Kidney glomerular epithelial cell (primary cell): Measurements from ENCODE around the gene RAPGEF1.
"Not testable (repeated sequence)": the region's sequence is repeated elsewhere in the genome, so short reads cannot be mapped to it uniquely, and the experiment has no call there.

ENCODE experiments used
- DNase-seq: peaks from one replicate; lab custom pipeline; 2025; lab: John Stamatoyannopoulos, UW

The RAPGEF1 gene

GRCh38 chr9:131739959-131740648, at the start of gene RAPGEF1:
Gene RAPGEF1, minus strand, starts transcription at chr9:131740076. Its CDS starts 246 bp downstream, at chr9:131739830.
- peak; percentile 41 for DNase-seq

GRCh38 chr9:131788851-131789250, 49.0 kb upstream of the RAPGEF1 start:
- DNase-seq, result no peak

- no peak for DNase-seq
Observed at GRCh38 chr9:131787838-131788237, 48.0 kb upstream of the RAPGEF1 start.

GRCh38 chr9:131784748-131785501, 45.0 kb upstream of the RAPGEF1 start:
- no peak for DNase-seq

GRCh38 chr9:131781069-131781468, 41.2 kb upstream of the RAPGEF1 start:
- no peak for DNase-seq

GRCh38 chr9:131776473-131776872, 36.6 kb upstream of the RAPGEF1 start:
- DNase-seq, result peak; percentile 1

- no peak for DNase-seq
Observed at GRCh38 chr9:131776036-131776435, 36.2 kb upstream of the RAPGEF1 start.

- no peak for DNase-seq
Observed at GRCh38 chr9:131774636-131775035, 34.8 kb upstream of the RAPGEF1 start.

- peak; percentile 44 for DNase-seq
Observed at GRCh38 chr9:131773911-131774379, 34.1 kb upstream of the RAPGEF1 start.

- DNase-seq, result no peak
Observed at GRCh38 chr9:131772940-131773339, 33.1 kb upstream of the RAPGEF1 start.

- DNase-seq, result no peak
Observed at GRCh38 chr9:131771646-131772045, 31.8 kb upstream of the RAPGEF1 start.

- no peak for DNase-seq
Observed at GRCh38 chr9:131769361-131769760, 29.5 kb upstream of the RAPGEF1 start.

GRCh38 chr9:131764568-131764967, 24.7 kb upstream of the RAPGEF1 start:
- DNase-seq, result no peak

GRCh38 chr9:131762356-131762932, 22.6 kb upstream of the RAPGEF1 start:
- peak; percentile 1 for DNase-seq

GRCh38 chr9:131759017-131759647, 19.3 kb upstream of the RAPGEF1 start:
- DNase-seq, result no peak

- DNase-seq, result no peak
Observed at GRCh38 chr9:131757549-131757948, 17.7 kb upstream of the RAPGEF1 start.

GRCh38 chr9:131755541-131756198, 15.8 kb upstream of the RAPGEF1 start:
- DNase-seq, result peak; percentile 61

- no peak for DNase-seq
Observed at GRCh38 chr9:131754846-131755245, 15.0 kb upstream of the RAPGEF1 start.

GRCh38 chr9:131753751-131754150, 13.9 kb upstream of the RAPGEF1 start:
- DNase-seq, result not testable (repeated sequence)

GRCh38 chr9:131752231-131752884, 12.5 kb upstream of the RAPGEF1 start:
- DNase-seq, result no peak

- no peak for DNase-seq
Observed at GRCh38 chr9:131748411-131748955, 8.6 kb upstream of the RAPGEF1 start.
